HEK293 (cell line): ENCODE results near the gene CRACR2A.

Experiments
- MYNN ChIP-seq: fragments of 450-650 bp; formaldehyde crosslinking; IDR thresholded peaks from 2 replicates; pipeline ENCODE4 v1.5.1; 2016; ENCODE audit warnings: missing biosample characterization, missing genetic modification characterization, borderline replicate concordance
- SP2 ChIP-seq: fragments of 450-650 bp; formaldehyde crosslinking; IDR thresholded peaks from 2 replicates; pipeline ENCODE4 v1.5.1; 2016; ENCODE audit warnings: missing biosample characterization, missing genetic modification characterization
- ZNF10 ChIP-seq: fragments of 450-650 bp; formaldehyde crosslinking; IDR thresholded peaks from 2 replicates; pipeline ENCODE4 v1.5.1; 2017; ENCODE audit warnings: missing biosample characterization, missing genetic modification characterization
- ZNF121 ChIP-seq: fragments of 450-650 bp; formaldehyde crosslinking; IDR thresholded peaks from 2 replicates; pipeline ENCODE4 v1.5.1; 2016; ENCODE audit warnings: missing biosample characterization, missing genetic modification characterization
- ZNF350 ChIP-seq: fragments of 450-650 bp; formaldehyde crosslinking; IDR thresholded peaks from 2 replicates; pipeline ENCODE4 v1.5.0; 2017; ENCODE audit warnings: missing biosample characterization, mild to moderate bottlenecking, missing genetic modification characterization
- ZNF555 ChIP-seq: fragments of 450-650 bp; formaldehyde crosslinking; conservative IDR thresholded peaks from 2 replicates; pipeline ENCODE4 v1.5.1; 2017; ENCODE audit warnings: missing biosample characterization, mild to moderate bottlenecking, missing genetic modification characterization, inconsistent platforms
- ZNF624 ChIP-seq: fragments of 450-650 bp; formaldehyde crosslinking; IDR thresholded peaks from 2 replicates; pipeline ENCODE4 v1.5.1; 2017; ENCODE audit warnings: missing biosample characterization, missing genetic modification characterization
- ZNF768 ChIP-seq: fragments of 450-650 bp; formaldehyde crosslinking; IDR thresholded peaks from 2 replicates; pipeline ENCODE4 v1.5.1; 2018; ENCODE audit warnings: missing biosample characterization, mild to moderate bottlenecking, missing genetic modification characterization
- ZNF792 ChIP-seq: fragments of 450-650 bp; formaldehyde crosslinking; IDR thresholded peaks from 2 replicates; pipeline ENCODE4 v1.5.1; 2016; ENCODE audit warnings: missing biosample characterization, missing genetic modification characterization
- TF ChIP-seq, protein P1 (sequence below): fragments of 450-650 bp; formaldehyde crosslinking; IDR thresholded peaks from 2 replicates; pipeline ENCODE4 v1.5.1; 2016; ENCODE audit warnings: missing biosample characterization, missing genetic modification characterization
- TF ChIP-seq, protein P2 (sequence below): fragments of 450-650 bp; formaldehyde crosslinking; IDR thresholded peaks from 2 replicates; pipeline ENCODE4 v1.5.1; 2017; ENCODE audit warnings: missing biosample characterization, missing genetic modification characterization

DNA sequence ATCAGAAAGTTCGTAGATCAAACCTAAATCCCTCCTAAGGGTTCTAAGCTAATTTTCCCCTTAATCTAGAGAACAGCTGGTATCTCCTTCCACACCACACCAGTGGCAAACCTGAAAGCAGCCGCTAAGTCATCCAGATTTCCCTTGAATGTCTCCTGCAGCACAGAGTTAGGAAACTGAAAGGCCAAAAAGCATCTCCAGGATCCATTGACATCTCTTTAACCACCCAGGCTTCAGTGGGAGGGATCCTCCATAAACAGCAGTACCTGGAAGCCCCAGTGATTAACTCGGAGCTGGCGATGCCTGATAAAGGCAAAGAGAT lies 47.6 kb downstream of the CRACR2A start:
- TF ChIP-seq, protein P1, sequence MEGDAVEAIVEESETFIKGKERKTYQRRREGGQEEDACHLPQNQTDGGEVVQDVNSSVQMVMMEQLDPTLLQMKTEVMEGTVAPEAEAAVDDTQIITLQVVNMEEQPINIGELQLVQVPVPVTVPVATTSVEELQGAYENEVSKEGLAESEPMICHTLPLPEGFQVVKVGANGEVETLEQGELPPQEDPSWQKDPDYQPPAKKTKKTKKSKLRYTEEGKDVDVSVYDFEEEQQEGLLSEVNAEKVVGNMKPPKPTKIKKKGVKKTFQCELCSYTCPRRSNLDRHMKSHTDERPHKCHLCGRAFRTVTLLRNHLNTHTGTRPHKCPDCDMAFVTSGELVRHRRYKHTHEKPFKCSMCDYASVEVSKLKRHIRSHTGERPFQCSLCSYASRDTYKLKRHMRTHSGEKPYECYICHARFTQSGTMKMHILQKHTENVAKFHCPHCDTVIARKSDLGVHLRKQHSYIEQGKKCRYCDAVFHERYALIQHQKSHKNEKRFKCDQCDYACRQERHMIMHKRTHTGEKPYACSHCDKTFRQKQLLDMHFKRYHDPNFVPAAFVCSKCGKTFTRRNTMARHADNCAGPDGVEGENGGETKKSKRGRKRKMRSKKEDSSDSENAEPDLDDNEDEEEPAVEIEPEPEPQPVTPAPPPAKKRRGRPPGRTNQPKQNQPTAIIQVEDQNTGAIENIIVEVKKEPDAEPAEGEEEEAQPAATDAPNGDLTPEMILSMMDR (tag by site-specific recombination), result no peak
- TF ChIP-seq ZNF792 (tag by site-specific recombination), result no peak
- TF ChIP-seq, protein P2, sequence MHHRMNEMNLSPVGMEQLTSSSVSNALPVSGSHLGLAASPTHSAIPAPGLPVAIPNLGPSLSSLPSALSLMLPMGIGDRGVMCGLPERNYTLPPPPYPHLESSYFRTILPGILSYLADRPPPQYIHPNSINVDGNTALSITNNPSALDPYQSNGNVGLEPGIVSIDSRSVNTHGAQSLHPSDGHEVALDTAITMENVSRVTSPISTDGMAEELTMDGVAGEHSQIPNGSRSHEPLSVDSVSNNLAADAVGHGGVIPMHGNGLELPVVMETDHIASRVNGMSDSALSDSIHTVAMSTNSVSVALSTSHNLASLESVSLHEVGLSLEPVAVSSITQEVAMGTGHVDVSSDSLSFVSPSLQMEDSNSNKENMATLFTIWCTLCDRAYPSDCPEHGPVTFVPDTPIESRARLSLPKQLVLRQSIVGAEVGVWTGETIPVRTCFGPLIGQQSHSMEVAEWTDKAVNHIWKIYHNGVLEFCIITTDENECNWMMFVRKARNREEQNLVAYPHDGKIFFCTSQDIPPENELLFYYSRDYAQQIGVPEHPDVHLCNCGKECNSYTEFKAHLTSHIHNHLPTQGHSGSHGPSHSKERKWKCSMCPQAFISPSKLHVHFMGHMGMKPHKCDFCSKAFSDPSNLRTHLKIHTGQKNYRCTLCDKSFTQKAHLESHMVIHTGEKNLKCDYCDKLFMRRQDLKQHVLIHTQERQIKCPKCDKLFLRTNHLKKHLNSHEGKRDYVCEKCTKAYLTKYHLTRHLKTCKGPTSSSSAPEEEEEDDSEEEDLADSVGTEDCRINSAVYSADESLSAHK (tag by site-specific recombination), result no peak
- TF ChIP-seq MYNN, result no peak
- TF ChIP-seq ZNF624 (tag by site-specific recombination), result no peak
- no peak for TF ChIP-seq ZNF350 (tag by site-specific recombination)
- TF ChIP-seq ZNF10 (tag by site-specific recombination), result no peak
- TF ChIP-seq ZNF555 (tag by site-specific recombination), result no peak
- no peak for TF ChIP-seq ZNF121 (tag by site-specific recombination)
- no peak for TF ChIP-seq ZNF768 (tag by site-specific recombination)
- no peak for TF ChIP-seq SP2
